NCI-H1930 (cell line): ENCODE results near the gene HEXIM1.

Experiments used
- DNase-seq, 2 experiments: peaks; one replicate each; lab custom pipeline; 2025; lab: John Stamatoyannopoulos, UW

HEXIM1 gene

DNA sequence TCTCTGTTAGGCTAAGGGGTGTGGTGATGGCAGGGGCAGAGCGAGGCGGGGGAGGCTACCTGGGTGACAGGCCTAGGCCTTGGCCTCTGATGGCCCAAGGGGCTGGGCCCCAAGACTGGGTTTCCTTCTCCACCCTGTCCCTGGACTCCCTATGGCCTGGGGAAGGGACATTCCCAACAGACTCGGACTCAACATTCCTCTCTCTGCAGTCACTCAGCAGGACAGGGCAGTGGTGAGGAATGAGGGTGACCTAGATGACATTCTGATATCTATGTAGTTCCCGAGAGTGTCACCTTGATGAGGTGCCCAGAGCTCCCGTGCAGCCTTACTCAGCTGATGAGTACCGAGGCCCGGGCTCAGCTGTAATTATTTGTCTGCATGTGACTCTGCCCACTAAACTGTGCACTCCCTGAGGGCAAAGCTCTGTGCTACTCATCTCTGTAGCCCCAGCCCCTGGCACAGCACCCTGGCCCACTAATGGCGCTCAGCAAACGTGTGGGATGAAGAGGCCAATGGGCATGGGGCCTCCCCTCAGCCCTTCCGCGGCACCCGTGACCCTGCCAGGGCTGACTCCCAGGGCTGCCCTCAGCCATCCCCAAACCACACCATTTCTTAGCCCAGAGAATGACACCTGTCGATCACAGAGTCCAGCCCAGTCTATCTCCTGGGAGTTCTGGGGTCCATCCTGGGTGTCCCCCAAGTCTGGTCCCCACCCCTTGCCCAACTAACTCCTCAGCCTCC, 18.2 kb upstream of the HEXIM1 start:
- no peak for DNase-seq

DNA sequence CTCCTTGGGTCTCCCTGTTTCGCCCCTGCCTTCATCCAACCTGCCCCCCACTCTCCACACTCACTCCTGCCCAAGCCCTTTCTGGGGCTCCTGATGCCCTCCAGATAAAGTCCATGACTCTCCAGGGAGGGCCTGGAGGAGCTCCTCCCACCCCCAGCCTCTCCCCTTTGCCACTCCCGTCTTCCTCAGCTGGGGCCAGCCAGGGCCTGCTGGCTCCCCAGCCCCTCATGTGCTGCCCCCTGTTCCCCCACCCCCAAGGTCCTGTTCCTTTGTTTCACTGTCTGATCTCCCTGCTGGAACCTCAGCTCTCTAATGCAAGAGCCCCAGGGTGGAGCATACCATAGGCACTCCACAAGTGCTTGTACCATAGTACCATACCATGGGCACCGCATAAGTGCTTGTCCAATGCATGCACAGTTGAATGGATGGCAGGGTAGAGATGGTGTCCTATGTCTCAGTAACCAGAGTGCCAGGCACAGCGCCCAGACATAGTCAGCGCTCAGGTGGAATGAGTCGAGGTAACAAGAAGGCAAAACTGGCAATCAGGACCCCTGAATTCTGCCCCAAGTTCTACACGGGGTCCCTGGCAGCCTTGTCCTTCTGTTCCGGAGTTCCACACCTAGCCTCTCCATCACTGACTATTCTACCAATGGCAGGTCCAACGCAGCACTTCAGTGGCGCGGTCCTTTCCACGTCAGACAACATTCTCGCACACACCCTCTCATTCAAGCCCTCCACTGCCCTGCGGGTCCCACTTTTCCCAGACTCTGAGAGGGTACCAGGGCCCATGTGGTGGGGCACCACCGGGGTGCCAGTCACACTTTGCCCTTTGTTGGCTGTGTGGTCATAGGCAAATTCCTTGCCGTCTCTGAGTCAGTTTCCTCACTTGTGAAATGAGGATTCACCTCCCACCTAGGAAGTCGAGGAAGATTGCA, 17.3 kb upstream of the HEXIM1 start:
- DNase-seq = no peak

DNA sequence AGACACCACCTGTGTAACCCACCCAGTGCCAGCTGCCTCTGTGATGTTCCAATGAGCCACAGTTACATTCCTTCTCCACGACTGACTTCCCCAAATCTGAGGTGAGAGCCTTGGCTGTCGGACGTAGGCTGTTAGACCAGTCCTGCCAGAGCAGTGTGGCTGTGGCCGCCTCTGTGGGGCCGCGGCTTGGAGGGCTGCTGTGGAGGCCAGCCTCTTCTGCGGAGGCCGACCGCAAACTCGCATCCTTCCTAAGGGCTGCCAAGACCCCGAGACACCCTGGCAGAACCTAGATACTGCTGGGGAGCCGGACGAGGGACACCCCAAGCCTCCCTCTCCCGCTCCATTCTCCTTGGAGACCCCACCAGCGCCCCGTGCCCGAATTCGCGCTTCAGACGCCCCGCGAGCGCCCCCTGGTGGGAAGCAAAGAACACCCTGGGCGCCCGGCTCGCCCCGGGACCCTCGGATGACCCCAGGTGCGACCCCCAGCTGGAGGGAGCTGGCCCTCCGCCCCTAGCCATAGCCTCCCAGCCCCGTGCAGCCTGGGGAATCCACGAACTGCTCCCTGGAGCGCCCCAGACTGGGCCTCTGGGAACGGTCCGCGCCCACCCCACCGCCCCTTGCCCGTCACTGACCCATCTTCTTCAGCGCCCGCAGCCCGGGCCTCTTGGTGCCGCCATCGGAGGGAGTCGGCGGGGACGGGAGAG, 16.5 kb upstream of the HEXIM1 start:
- DNase-seq = peak; percentile 33 to 60

DNA sequence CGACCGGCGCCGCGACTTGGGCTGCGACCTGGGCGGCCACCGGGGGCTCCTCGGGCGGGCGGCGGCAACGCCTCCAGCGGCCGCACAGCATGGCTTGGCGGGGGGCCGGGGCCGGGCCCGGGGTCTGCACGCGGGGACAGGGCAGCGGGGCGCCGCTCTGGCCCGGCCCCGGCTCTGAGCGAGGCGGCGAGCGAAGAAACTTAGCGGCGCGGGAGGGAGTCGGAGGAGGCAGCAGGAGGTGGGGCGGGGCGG, 16.0 kb upstream of the HEXIM1 start, which contains the start of gene PLCD3:
Gene PLCD3, minus strand, starts transcription at position 196 of the 252 bp plus-strand sequence. Its CDS starts 105 bp downstream, at position 91.
- DNase-seq = peak in 1 of 2 experiments; percentile 67

DNA sequence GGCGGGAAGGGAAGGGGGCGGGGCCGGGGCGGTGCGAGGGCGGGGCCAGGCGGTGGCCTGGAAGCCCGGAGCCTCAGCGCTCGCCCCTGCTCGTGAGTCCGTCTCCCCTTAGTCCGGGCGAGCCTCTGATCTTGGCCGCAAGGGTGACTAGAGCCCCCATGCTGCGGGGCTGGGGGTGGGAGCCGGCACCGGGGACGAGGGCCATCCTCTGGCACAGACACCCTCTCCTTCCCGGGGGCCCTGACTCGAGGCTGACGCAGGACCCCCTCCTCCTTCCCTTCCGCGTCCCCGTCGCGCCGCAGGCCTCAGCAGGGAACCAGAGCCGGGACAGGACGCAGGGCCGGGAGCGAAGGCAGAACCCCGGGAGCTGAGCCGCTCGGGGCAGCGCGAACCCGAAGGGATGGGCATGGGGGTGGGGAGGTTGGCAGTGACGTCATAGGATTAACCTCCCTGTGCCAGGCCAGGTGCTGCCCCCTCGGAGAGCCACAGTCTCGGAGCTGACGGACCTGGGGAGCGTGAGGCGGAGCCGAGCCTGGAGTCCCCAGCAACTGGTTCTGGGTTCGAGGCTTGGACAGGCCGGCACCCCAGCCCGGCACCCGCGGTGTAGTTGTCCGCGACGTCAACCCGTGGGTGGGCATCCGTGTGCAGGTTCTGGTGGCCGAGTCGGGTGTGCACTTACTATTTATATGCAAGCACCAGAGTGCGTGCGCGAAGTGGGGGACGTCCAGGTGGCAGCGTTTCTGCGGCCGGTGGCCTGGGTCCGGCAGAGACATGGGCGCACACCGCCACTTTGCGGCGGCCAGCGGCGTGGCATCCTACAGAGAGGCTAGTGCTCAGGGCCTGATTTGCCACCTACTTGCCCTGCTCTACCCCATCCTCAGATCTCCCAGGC, 15.5 kb upstream of the HEXIM1 start:
- peak; percentile 62 to 69 for DNase-seq

DNA sequence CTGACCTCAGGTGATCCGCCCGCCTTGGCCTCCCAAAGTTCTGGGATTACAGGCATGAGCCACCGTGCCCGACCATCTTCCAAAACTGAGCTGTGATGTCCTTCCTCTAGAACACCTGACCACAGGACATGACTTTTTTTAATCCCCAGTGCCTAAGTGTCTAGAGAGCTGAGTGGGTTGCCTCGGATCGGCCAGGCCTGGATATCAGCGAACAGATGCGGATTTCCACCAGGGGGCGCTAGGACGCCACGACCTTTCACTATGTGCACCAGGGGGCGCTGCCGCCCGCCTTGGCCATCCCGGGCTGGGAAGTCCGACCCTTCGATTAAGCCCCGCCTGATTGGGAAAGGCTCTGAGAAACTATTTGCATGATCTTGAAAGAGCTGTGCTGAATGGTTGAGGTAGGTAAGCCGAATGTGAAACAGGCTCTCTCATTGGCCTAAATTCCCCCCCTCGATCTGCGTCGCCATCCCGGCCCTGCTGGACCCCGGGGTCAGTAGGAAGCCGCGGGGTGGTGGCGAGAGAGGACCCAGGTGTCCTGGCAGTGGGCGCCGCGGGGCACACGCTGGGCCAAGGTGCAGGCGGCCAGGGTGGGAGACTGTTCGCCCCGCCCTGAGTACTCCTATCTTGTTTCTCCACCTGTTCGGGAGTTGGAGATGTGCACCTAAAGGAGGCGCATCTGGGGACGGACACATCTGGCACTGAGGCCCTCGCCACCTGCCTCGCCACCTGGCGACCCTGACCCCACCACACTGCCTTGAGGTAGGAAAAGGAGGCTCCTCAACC, 12.9 kb upstream of the HEXIM1 start, which contains the start of gene ACBD4:
Gene ACBD4, plus strand, starts transcription at position 496 of the 786 bp plus-strand sequence. CDS start 458 bp downstream, outside the sequence.
- peak; percentile 93 to 96 for DNase-seq

DNA sequence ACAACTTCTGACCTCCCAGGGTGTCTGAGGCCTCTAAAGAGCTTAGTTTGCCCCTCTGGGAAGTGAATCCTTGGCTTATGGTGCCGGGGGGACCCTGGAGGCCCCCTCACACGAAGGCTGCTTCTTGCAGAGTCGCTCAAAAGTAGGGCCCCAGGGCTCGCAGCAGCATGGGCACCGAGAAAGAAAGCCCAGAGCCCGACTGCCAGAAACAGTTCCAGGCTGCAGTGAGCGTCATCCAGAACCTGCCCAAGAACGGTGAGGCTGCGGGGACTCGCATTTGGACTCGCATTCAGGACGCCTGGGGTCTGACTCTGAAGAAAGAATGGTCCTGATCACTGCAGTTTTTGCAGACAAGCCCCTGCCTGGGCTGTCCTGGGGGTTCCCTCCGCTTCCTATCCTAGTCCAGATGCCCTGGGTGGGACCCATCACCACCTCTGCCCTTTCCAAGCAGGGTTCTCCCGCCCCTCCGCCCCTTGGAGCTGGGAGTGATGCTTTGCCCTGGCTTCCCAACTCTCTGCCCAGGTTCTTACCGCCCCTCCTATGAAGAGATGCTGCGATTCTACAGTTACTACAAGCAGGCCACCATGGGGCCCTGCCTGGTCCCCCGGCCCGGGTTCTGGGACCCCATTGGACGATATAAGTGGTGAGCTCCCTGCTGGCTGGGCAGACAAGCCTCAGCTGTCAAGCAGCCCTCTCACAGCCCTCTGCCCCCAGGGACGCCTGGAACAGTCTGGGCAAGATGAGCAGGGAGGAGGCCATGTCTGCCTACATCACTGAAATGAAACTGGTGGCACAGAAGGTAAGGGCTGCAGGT, 12.1 kb upstream of the HEXIM1 start:
- DNase-seq = no peak

DNA sequence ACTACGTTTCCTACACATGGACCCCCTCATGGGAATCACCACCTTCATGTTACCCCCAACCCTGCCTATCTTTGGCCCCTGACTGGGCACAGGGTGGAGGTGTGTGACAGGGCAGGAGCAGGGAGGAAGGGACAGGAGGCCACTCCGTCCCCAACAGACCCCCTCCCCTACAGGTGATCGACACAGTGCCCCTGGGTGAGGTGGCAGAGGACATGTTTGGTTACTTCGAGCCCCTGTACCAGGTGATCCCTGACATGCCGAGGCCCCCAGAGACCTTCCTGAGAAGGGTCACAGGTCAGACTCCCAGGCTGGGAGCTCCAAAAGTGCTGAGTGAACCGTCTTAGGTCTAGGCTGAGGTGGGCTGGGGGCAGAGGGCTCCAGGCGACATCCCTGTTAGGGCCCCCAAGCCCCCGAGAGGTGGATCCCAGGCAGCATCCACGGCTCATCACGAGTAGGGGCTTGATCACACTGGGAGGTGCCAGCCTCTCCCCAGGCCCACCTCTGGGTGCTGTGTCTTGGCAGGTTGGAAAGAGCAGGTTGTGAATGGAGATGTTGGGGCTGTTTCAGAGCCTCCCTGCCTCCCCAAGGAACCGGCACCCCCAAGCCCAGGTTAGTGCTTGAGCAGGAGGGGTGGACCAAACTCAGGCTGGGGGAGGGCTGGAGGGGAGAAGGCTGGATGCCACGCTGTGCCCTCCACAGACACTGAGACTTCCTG, 11.3 kb upstream of the HEXIM1 start:
- no peak for DNase-seq

DNA sequence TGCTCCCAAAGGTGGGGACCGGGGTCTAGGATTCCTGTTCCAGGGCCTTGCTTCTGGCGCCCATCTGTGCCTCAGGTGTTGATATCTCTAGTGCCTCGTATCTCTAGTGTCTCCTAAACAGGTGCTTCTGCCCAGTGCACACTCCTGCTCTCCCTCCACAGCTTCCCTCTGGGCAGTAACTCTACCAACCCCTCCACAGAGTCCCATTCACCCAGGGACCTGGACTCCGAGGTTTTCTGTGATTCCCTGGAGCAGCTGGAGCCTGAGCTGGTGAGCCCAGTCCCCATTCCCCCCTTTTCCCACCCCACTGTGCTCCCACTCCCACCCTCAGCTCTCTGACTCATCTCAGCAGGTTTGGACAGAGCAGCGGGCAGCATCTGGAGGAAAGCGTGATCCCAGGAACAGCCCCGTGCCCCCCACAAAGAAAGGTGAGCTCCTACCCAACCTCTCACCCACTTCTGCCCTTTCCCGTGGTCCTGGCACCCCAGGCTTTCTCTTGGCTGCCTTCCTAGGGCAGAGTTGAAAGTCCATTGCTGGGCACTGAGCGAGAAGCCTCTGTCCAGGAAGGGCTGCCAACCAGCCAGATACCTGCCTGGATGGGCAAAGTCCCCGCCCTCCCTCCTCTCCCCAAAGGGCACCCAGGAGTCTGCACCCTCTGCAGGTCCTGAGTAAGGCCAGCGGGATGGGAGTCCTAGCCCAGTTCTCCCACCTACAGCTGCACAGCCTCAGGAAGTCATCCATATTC, 10.5 kb upstream of the HEXIM1 start:
- DNase-seq = no peak

DNA sequence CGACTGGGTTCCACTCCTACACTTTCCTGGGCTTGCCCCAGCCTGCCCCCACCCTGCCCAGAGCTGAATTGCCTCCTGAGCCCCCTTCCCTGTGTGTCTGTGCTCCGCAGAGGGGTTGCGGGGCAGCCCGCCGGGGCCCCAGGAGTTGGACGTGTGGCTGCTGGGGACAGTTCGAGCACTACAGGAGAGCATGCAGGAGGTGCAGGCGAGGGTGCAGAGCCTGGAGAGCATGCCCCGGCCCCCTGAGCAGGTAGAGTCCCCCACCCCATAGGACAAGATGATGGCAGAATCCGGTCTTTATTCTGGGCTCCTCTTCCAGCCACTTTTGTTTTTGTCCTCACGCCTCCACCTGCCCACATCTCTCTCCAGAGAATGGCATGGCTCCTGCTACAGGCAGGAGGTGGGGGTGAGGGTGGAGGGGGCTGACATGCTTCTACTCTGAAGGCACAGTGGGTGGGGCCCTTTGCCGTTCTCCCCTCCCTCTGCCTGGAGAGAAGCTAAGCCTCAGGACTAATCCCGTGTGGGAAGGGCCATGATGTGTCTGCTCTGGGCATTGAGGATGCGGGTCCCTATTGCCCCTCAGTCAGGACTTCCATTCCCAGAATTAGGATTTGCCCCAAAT, 9.3 kb upstream of the HEXIM1 start:
- DNase-seq = no peak

DNA sequence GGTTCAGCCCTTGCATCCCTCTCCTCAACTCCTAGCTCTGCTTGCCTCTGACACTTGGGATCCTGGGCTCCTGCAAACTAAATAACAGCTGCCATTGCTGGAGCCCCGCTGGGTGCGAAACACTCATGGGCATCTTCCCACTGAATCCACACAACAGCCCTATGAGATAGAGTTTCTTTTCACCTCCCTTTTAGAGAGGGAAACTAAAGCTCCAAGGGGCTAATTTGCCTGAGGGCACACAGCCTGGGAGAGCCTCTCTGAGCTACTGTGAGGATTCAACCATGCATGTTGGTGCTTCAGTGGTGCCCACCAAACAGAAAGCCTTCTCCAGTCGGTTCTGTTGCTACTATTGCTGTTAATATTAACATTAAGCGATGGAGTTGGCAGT, 8.7 kb upstream of the HEXIM1 start:
- no peak for DNase-seq

DNA sequence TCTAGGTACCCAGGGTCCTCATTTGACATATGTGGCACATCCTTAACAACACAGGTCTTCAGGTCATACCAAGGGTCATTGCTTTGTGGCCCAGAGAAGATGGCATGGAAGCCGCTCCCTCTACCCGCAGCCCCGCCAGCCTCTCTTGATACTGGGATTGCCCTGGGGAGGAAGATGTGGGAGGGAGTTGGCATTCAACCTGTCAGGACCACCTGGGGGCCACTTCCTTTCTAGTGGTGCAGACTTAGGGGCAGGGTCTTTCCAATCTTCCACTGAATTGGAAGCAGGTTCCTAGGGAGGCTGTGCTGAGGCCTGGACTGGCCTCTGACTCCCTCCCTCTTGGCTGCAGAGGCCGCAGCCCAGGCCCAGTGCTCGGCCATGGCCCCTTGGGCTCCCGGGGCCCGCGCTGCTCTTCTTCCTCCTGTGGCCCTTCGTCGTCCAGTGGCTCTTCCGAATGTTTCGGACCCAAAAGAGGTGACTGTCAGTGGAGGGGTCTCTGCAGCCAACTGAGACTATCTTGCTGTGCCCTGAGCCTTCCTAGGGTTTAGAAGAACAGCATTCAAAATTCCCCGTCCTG, 5.1 kb upstream of the HEXIM1 start:
- DNase-seq = no peak

DNA sequence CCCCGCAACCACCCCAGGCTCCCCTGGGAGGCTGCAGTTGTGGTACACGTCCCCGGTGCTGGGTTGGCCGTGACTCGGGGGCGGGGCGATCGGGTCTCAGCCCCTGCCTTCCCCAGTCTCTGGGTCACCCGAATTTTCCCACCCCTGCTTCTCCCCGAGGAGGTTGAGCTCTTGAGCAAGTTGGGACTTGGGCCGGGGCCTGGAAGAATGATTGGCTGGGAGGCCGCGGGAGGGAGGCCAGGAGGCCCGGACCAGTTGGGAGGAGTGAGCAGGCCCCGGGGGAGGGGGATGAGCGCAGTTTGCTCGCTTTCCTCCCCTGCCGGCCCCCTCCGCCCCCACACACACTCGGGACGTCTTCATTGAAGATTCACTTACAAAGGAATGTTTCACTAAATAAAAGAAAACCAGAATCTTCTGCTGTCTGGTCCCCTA, 4.5 kb upstream of the HEXIM1 start:
- DNase-seq = no peak

DNA sequence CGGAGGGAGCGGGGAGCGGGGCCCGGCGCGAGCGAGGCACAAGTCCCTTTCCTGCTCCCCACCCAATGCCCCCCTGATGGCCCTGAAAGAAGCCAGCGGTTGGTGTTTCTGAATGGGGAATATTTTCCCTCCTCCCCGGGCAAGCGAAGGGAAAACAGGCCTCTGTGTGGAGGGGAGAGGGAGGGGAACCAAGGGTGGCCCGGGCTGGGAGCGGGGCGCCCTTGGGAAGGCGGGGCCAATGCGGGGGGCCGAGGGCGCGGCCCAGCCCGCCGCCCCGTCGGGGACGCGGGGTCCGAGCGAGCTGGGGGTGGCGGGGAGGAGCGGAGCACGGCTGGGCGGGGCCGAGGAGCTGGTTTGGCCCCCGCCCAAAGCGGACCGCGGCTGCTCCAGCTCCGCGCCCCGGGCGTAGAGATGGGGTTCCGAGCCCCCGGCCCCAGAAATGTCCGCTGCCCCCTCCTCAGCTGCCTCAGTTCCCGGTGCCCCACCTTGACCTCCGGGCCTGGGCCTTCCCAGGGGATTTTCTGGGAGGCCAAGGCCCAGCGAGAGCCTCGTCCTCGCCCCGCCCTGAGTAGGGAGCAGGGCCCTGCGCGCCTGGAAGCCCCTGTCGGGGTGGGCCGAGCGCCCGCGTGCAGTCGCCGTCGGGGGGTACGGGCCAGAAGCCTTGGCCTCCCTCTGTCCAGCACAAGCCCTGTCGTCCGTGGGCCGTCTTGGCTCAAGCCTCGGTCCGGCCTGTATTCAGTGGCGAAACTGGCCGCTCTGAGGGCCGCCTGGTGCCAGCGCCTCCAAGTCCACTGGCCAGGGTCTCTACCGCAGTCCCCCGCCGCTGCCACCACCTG, 3.9 kb upstream of the HEXIM1 start:
- no peak for DNase-seq

DNA sequence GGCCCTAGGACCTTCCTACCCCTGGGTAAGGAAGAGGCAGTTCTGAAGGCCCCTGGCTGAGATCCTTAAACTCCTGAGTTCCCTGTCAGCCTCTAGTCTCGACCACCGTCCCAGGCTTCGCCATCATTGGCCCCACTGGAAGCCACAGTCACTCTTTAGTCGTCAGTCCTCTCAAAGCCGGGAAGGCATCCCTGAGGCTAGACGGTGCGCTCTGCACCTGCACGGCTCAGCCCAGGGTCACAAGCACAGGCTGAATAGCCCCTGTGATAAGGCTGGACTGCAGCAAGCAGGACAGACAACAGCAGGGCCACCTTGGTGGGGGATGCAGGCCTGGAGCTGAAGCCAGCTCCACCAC, 3.3 kb upstream of the HEXIM1 start:
- DNase-seq = no peak

DNA sequence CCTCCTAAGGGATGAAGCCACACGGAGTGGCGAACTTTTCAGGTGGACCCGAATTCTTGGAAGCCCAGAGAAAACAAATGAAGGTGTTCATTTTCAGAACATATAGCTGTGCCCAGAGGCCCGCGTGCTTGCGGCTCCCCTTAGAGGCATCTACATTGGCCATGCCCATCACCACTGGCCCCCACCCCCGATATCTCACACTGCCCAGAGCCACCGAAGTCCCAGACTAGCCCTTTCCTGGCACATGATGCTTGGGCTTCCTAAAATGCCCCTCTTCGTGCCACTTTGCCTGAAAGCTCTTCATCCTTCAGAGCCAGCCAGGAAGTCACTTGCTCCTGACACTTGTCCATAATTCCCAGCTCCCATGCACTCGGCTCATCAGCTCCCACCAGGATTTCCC, 2.1 kb upstream of the HEXIM1 start:
- no peak for DNase-seq

DNA sequence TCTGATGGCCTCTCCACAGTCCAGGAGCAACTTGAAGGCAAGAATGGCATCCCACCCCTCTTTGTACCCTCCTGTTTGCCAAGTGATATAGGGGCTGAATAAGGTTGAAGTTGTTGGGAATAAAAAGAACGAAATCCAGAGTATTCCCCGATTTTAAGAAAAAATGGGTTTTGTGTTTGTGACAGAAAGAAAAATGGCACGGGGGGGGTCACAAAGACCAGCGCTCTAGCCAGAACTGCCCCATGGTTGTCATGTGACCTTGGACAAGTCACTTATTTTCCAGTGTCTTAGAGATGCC, 1.7 kb upstream of the HEXIM1 start:
- DNase-seq = no peak
